SH-SY5Y (cell line): ENCODE data around the gene ASPDH.

Experiments used
- GATA2 ChIP-seq: IDR thresholded peaks from 2 replicates; pipeline ENCODE4 v1.6.1; 2011; ENCODE audit warnings: mild to moderate bottlenecking, low read depth, low read length
- GATA3 ChIP-seq: IDR thresholded peaks from 2 replicates; pipeline ENCODE4 v1.6.1; 2011; ENCODE audit warnings: low read depth, mild to moderate bottlenecking, low read length, moderate library complexity

The ASPDH gene

DNA sequence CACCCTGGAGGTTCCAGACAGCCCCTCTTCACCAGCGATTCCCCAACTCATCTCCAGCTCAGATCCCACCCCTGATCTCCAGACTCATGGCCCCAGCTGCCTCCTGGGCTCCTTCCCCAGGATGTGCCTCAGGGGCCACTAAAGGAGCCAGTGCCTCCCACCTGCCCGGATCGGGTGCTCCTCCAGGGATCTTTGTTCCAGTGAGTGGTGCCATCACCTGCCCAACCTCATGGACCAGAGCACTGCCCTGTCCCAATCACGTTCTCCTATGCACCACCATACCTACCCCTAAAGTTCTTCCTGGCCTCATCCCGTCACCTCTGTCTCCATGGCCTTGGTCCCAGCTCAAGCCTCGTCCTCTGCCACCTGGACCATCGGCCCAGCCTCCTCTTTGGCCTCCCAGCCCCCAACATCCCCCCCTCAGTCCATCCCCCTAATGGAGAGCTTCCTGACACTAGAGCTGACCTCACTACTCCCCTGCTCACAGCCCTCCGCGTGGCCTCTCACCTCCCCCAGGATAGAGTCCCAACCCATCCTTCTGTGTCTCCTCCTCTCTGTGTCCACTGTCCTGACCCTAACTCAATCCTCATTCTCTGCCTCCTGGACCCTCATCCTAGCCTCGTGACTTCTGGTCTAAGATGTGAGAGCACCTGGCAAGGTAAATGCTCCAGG lies 28.3 kb downstream of the ASPDH start:
- no peak for TF ChIP-seq GATA2
- no peak for TF ChIP-seq GATA3

DNA sequence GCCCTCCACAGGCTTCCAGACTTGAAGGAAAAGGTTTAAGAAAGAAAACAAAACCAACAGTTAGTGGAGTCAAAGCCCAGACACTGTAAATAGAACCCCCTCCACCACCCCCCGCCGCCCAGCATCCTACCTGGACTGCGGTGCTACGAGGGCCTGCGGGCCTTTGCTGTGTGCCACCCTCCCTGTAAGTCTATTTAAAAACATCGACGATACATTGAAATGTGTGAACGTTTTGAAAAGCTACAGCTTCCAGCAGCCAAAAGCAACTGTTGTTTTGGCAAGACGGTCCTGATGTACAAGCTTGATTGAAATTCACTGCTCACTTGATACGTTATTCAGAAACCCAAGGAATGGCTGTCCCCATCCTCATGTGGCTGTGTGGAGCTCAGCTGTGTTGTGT lies 30.8 kb downstream of the ASPDH start:
- no peak for TF ChIP-seq GATA3
- TF ChIP-seq GATA2 = no peak

DNA sequence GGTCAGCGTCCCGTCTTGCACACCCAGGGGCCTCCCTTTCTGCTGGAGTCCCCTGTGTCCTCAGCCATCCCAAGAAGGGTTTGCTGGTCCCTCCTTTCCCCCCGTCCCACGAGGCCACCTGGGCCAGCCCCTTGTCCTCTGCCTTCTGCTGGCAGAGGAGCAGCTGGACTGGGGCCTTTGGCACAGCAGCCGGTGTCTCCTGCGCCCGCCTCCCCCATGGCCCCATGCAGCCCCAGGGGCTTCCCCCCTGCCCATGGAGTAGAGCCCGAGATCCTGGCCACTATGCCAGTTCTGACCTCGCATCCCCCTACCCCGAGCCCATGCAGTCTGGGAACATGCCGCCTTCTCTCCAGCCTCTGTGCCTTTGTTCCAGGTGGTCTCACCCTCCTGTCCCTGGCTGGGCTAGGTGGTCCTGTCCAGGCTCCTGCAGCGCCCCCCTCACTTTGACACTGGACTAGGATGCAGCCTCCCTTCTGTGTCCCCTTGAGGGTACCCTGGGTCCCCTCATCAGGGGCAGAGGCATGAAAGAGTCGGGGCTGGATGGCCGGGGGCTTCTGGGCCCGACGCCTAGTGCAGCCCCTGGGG lies 31.4 kb downstream of the ASPDH start:
- no peak for TF ChIP-seq GATA3
- no peak for TF ChIP-seq GATA2

DNA sequence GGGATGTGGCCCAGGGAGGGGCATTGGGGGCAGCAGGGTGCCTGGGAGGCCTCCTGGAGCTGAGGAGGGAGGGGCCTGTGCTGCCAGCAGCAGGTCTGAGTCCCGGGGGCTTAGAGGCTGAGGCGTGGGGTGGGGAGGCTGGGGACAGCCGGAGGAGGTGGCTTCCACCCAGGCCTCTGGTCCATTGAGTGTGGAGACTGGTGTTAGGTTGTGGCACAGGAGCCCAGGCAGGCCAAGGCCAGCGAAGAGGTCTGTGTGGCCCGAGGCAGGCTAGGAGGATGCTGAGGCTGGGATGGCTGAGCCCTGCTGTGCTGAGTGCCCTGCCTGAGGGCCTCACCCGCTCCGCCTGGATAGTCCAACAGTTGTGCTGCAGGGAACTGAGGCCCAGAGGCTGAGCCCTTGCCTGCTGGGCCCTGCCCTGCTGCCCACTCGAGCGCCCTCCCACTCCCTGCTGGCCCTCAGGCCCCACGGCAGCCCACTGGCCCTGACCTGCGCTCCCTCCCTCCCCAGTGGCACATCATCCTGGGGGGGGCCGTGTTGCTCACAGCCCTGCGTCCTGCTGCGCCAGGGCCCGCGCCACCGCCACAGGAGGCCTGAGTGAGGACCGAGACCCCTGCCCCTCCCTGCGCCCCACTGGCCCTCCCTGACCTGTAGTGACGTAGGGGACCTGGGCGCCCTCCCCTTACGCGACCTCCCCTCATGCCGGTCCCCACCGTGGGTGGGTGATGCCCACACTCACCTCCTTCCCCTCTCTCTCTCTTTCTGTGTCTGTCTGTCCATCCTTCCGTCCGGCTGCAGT lies 32.2 kb downstream of the ASPDH start:
- TF ChIP-seq GATA2 (no peak), GATA3 (no peak)

DNA sequence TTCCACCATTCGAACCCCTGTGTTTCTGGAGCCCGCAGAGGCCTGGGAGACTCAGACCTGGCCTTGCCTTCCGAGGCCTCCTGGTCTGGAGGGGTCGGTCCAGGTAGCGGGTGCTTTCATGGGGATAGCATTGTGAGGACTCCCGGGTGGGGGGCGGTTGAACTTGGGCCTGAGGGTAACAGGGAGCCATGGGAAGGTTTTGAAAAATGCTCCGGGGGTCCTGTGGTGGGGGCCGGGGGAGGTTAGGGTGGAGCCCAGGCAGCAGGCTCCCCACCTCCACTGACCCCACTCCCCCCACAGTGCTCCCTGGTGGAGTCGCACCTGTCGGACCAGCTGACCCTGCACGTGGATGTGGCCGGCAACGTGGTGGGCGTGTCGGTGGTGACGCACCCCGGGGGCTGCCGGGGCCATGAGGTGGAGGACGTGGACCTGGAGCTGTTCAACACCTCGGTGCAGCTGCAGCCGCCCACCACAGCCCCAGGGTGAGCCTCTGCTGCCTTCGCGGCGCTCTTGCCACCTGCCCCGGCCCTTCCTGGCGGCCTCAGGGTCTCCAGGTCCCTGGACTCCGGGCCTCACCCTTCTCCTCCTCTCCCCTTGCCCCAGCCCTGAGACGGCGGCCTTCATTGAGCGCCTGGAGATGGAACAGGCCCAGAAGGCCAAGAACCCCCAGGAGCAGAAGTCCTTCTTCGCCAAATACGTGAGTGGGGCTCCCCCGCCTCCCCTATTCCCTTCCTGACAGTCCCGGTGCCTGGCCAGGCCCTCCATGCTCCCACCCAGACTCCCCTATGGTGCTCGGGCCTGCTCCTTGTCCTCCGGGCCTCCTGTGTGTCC lies 33.2 kb downstream of the ASPDH start:
- no peak for TF ChIP-seq GATA3
- no peak for TF ChIP-seq GATA2

DNA sequence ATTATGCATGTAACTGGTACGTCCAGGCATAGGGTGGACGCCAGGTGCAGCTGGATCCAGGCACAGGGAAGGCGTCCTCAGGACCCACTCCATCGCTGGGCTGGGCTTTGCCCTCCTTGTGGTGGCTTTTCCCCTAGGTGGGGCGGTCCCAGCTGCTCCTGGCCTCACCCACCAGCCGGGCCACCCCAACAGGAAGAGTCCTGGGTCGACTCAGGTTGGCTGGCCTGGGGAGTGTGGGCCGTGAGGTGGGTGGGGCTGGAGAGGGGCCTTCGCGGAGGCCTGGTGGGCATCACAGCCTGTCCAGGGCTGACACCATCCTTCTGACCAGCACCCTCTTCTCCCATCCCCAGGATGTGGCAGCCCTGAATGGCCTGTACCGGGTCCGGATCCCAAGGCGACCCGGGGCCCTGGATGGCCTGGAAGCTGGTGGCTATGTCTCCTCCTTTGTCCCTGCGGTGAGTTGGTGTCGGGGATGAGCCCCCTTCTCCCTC lies 33.9 kb downstream of the ASPDH start:
- TF ChIP-seq GATA3 (no peak), GATA2 (no peak)

DNA sequence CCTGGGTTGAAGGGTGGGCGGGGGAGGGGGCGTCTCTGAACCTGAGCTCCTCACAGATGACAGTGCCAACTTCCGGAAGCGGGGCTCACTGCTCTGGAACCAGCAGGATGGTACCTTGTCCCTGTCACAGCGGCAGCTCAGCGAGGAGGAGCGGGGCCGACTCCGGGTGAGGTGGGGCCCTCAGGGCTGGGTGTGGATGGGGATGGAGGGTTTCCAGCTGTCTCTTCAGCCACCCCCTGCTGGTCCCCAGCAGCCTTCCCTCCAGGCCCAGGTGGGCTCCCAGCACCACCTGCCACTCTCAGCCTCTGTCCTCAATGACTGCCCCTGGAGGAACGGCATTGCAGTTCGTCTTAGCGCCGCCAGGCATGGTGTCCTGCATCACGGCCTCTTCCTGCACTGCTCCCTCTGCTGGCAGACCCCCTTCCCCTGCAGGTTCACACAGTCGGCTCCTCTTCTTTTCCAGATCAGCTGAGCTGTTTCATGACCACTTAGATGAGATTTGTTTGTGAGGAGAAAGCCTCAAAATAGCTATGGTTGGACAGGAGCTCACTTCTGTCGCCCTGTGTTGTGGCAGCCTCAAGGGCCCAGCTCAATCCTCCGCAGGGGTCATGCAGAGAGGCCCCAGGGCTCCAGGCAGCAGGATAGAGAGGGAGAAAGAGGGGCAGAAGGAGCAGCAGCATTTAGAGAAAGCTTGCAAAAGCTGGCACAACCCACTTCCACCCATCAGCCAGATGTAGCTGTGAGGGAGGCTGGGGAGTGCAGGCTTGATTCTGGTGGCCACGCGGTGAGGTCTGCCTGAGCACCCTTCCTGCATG lies 34.6 kb downstream of the ASPDH start:
- TF ChIP-seq GATA3 (no peak), GATA2 (no peak)

DNA sequence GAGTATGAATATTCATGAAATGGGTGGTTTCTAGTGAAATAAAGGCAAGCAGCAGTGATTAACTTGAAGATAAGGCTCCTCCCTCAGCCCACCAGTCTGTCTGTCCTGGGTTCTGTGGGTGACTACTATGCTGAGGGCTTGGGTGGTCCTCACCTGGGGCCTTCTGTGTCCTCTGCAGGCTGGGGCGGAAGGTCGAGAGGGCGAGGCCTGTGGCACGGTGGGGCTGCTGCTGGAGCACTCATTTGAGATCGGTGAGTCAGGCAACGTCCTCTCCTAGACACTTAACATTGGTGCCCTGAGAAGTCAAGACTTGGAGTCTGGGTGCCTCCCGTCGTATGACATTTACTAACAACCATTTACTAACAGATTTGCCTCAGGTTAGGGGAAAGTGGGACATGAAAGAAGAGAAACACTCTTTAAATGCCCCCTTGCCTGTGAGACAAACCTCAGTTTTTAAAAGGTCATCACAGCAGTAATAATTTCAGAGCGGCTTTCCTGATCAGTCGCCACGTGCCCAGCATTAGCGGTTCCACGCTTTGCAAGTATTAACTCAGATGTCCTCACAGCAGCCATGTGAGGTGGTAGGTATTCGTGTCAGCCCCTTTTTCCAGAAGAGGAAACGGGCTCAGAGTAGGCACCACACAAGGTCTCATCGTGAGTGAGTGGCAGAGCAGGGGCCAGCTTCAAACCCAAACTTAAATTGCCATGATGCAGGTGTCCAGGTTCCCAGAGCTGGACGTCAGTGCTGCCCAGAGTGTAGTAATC lies 35.8 kb downstream of the ASPDH start:
- no peak for TF ChIP-seq GATA2
- TF ChIP-seq GATA3 = no peak

DNA sequence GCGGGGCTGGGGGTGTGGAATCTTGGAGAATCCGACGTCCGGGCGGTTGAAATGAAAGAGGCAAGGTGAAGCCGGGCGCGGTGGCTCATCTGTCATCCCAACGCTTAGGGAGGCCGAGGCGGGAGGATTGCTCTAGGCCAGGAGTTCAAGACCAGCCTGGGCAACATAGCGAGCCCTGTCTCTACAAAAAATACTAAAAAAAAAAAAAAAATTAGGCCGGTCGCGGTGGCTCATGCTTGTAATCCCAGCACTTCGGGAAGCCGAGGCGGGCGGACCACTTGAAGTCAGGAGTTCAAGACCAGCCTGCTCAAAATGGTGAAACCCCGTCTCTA lies 36.8 kb downstream of the ASPDH start:
- no peak for TF ChIP-seq GATA2
- TF ChIP-seq GATA3 = no peak

DNA sequence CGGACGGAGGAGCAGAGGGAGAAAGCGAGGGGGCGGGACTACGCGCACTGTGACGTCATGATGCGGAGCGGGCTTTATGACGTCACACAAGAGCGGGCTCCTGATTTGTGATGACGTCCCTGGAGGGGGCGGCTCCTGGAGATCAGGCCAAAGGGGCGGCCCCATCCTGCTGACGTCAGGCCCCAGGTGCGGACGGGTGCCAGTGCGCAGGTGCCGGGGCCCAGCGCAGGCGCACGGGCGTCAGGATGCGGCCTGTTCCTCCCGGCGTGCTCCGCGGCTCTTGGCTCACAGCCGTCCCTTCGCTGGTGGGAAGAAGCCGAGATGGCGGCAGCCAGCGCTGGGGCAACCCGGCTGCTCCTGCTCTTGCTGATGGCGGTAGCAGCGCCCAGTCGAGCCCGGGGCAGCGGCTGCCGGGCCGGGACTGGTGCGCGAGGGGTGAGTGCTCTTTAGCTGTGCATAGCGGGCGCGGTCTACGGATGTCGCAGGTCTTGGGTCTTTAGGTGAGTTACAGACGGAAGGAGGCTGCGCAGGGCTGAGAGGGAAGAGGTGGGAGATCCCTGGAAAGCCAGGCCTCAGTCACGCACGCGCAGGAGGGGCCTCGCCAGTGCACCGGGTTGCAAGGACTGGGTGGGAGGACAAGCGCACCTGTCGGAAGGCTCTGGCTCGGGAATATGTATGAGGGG lies 37.3 kb downstream of the ASPDH start, which contains the start of the genes EMC10 and GARIN5A:
Gene EMC10, plus strand, starts transcription at position 284 of the 683 bp plus-strand sequence. Its CDS starts 38 bp downstream, at position 322.
Gene GARIN5A, minus strand, starts transcription at position 625 of the 683 bp plus-strand sequence. Its CDS starts 460 bp downstream, at position 165.
- TF ChIP-seq GATA2 (no peak), GATA3 (no peak)

DNA sequence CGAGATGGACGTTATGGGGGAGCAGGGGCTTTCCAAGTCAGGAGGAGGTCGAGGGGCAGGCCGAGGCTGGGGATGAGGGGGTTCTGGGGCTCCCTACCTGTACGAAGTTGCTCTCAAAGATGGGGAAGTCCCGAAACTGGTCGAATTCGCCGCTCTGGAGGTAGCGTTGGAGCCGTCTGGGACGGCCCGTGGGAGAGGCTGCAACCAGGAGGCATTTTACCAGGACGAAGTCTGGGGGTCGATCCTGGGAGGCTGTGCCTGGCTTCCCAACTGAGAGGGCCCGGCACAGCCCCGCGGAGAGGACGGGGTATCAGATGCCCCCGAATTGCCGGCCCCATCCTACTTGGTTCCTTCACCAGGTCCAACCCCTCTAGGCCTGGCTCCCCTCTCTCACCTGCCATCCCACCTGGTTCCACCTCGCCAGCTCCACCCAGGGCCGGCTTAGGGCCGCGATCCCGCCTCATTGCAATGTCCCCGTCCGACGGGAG lies 37.9 kb downstream of the ASPDH start:
- TF ChIP-seq GATA3 (no peak), GATA2 (no peak)

DNA sequence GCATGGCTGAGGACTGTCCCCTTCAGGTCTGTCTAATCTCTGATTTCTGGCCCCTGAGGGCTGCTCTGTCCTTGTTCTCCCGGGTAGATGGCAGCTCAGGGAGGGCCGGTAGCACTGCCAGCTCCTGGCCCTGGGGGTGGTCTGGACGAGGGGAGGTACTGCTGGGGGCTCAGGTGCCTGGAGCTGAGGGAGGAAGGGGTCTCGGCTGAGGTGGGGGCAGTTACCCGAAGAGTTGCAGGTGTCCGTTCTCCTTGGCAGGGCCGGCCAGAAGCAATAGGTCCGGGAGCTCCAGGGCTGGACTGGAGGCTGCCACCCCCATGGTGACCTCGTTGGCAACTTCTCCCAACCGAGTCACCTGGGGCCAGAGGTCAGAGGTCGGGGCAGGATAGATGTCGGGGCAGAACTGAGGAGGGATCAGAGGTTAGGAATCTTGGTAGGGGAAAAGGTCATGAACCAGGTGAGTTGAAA lies 38.6 kb downstream of the ASPDH start:
- no peak for TF ChIP-seq GATA2
- TF ChIP-seq GATA3 = no peak
